ENCODE data around the gene TRIM13.
"Not testable (repeated sequence)": the region's sequence is repeated elsewhere in the genome, so short reads cannot be mapped to it uniquely, and the experiment has no call there.

TRIM13 gene

DNA sequence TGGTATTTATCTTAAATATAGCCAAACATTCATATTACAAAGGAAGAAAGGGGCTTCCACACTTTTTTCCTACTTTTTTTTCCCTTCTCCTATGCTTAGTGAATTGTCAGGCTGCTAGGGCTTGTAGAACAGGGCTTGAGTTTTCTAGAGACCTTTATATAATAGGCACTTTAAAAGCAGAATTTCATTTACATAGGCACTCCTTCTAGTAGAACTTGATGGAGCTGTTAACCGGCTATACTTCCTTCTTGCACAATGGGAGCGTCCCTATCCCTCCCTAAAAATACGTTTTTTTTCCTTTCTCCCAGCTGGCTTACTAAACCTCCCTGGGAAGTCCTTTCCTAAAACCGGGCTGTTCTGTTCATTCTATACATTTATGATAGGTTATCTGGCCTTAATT, 1.1 kb downstream of the TRIM13 start:
- DNase-seq: no peak

DNA sequence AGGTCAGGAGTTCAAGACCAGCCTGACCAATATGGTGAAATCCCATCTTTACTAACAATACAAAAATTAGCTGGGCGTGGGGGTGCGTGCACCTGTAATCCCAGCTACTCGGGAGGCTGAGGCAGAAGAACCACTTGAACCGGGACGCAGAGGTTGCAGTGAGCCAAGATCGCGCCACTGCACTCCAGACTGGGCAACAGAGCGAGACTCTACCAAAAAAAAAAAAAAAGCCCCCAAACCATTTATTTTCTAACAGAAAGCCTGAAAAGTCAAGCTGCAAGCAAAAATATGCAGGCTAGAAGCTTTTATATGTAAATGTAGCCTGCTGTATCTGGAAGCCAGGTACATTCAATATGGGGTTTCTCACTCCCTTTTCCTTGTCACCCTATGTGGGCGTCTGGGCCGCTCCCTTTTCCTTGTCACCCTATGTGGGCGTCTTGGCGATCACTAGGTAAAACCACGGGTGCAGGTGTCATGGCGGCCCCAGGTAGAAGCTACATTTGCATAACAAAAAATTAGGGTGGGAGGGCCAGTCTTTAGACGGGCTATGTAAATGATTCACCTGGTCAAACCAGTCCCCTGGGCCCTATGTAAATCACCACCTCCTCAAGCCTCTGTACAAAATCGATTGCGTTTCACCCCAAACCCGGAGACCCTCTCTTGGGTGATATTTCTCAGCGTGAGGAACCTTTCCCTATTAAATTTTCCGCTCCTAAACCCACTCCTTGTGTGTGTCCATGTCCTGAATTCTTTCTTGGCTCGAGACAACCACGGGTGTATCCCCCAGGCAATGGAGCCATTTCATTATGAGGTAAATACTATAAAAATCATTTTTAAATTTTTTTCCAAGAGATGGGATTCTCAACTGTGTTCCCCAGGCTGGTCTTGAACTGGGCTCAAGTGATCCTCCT, 2.1 kb downstream of the TRIM13 start:
- no peak for DNase-seq

DNA sequence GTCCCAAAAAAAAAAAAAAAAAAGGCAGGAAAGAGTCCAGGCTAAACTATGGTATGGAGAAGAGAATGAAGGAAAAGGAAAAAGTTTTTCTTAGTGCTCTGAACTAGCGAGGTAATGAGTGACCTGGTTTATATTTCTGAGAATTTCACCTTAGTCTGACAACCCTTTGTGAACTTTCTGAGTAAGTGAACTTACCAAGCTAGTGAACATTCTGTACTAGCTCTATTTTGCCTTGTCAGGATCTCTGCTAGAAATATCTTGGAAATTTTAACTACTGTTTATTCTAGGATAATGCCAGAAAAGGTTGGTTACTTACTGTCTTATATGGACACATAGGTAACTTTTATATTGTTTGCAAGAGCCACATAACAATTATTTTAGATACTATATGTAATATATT, 4.4 kb downstream of the TRIM13 start:
- no peak for DNase-seq

DNA sequence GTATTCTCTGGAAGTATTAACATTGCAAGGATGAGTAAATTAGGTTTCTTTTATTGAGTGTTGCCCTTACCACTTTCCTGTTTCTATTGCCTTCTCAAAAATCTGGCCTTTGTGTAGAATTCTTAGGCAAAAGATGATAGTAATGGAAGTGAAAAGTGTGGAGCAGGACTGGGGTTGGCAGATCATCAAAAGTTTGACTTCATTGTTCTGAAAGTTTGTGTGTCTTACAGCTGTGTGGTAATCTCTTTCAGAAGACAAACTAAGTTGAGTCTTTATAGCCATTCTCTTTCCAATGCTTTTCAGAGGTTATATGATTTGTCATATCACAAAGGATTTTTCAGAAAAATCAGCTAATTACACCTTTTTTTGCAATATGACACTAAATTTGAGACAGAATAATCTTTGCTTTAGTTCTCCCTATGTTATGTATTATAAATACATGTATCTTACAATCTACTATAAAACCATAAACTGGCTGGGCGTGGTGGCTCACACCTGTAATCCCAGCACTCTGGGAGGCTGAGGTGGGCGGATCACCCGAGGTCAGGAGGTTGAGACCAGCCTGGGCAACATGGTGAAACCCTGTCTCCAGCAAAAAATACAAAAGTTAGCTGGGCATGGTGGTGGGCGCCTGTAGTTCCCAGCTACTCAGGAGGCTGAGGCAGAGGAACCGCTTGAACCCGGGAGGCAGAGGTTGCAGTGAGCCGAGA, 9.7 kb downstream of the TRIM13 start:
- no peak for DNase-seq

DNA sequence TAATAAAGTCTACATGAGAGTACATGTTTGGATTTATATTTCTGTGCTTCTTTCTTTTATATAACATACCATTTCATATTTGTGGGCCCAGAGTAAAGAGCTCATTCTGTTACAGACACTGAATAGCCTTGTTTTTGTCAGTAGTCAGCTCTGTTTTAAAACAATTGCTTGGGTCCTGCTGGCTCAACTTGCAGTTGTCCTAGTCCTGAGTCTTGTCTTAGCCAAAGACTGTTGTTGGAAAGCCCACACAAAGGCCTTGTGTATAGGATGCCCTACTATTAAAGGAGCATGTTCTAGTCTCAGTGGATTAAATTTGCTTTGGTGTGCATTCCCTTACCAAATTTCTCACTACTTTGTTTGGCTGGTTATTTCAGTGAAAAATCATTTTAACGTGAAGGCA, 14.6 kb downstream of the TRIM13 start:
- no peak for DNase-seq

DNA sequence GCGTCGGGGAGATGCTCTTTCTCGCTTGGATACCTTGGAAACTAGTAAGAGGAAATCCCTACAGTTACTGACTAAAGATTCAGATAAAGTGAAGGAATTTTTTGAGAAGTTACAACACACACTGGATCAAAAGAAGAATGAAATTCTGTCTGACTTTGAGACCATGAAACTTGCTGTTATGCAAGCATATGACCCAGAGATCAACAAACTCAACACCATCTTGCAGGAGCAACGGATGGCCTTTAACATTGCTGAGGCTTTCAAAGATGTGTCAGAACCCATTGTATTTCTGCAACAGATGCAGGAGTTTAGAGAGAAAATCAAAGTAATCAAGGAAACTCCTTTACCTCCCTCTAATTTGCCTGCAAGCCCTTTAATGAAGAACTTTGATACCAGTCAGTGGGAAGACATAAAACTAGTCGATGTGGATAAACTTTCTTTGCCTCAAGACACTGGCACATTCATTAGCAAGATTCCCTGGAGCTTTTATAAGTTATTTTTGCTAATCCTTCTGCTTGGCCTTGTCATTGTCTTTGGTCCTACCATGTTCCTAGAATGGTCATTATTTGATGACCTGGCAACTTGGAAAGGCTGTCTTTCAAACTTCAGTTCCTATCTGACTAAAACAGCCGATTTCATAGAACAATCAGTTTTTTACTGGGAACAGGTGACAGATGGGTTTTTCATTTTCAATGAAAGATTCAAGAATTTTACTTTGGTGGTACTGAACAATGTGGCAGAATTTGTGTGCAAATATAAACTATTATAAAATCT, 15.7 kb downstream of the TRIM13 start:
- DNase-seq: no peak

DNA sequence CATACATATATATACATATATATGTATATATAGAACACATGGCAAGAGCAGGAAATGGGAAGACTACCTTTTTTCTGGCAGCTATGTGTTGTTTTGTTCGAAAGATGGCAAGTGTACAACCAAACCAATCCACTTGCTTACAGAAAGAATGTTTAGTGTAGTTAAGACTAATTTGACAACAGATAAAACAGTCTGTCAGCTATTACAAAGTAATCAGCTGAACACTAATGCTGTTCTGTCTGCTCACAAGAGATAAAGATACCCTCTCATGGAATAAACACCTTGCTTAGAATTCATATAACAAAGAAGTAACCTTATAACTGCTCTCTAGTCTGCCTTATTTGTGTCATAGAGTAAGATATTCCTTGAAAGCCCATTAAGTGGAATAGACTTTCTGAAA, 17.5 kb downstream of the TRIM13 start:
- no peak for DNase-seq

DNA sequence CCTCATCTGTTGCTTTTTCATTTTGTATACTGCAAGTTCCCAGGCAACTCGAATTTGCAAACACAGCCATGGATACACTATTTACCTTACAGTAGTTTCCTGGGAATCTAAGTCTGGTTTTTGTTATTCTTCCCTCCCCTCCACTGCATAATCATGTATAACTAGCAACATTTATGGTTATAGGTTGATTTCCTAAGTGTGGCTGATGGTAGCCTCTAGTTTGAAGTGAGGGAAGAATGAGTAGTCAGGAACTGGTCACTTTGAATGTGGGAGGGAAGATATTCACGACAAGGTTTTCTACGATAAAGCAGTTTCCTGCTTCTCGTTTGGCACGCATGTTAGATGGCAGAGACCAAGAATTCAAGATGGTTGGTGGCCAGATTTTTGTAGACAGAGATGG, 18.4 kb downstream of the TRIM13 start, which contains the start of gene KCNRG:
KCNRG (plus strand) TSS at position 187 of the 400 bp plus-strand sequence; CDS start at position 237, 50 bp downstream.
- DNase-seq: no peak

DNA sequence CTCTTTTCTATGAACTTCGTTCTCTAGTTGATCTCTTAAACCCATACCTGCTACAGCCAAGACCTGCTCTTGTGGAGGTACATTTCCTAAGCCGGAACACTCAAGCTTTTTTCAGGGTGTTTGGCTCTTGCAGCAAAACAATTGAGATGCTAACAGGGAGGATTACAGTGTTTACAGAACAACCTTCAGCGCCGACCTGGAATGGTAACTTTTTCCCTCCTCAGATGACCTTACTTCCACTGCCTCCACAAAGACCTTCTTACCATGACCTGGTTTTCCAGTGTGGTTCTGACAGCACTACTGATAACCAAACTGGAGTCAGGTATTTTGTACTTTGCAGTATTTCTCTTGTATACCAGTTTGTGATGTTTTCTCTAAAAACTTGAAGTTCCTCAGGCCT, 18.9 kb downstream of the TRIM13 start:
- DNase-seq: no peak

DNA sequence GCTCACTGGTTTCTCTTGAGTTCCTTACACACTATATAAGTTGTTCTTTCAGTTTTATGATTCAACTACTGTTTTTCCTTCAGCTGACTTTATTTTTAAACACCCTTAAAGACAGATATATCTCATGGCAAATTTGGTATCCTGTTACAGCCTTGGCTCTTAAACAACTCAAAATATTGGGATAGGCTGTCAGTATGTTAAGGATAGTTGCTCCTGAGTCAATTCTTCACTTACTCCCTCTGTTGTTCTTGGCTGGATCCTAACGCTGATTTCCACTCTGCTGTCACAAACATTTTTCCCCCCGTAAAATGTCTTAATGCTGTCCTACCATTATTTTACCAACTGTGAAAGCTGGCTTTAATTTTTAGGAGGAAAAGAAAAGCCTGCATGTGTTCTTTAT, 19.6 kb downstream of the TRIM13 start:
- DNase-seq: no peak

DNA sequence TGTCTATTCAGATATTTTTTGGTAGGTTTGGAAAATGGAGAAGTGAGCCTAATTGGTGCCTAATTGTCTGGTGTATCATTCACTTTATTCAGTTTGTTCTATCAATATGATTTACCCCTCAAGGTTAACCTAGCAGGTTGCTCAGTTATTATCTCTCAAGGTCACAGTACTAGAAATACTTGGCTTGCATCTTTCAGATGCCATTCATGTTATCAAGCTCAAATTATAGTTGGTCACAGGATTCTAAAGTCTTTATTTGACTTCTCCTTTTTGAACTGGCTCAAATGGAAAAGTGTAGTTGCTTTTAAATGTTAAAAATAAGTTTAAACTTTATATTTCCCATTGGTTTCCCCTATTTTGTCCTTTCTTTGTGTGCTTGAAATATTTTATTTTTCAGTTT, 21.0 kb downstream of the TRIM13 start:
- DNase-seq: no peak

DNA sequence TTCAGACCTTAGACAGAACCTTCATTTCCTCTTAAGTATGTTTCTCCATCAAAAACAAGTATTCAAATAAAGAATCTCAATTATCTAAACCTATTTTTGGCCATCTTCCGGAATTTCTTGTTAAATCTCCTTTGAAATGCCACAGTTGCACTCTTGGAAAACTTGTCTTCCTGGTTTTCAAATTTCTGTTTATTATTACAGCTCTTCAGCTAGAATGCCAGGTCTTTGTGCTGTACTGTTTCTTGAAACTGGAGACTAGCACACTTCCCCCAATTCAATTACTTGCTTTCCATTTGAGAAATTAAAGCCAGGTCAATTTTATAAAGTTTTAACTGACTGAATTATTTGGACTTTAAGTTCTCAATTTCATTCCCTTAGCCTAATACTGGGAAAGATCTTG, 28.6 kb downstream of the TRIM13 start:
- DNase-seq: no peak

DNA sequence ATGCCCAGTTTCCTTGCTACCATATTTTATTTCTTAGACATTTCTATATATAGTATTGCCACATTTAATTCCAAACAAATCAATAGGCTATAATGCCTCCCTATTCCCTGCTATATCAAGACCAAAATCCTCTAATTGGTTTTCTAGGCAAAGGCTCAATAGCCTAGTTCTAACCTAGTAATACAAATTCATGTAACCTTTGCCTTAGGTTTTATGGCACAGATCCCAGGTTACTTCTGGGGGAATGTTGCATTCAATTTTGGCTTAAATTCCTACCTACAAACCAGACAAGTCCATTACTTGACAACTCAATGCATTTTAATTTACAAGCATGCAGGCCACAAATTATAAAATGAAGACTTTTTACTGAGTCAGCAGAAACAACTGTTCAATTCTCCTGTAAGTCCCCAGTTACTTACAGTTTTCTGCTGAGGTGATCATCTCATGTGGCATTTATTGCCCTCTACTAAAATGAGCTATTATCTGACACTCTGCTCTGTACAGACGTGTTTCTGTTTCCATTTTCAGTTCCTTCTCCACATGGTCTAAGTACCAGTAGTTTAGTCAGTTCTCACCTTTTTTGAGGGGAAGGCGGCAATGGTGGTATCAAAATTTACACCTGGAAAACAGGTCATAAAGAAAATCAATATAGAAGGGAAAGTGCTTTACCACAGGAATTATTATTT, 30.1 kb downstream of the TRIM13 start:
- DNase-seq: no peak

DNA sequence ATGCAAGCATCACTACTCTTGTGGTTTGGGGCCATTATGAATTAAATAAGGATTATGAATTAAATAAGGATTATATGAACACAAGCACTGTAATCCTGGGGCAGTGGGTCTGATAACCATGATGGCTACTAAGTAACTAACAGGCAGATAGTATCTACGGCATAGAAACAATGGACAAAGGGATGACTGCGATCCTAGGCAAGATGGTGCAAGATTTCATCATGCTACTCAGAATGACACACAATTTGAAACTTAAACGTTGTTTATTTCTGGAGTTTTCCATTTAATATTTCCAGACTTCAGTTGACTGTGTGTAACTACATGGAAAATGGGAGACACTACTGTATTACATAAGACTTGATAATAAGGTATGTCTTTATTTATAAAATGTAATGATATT, 33.5 kb downstream of the TRIM13 start:
- no peak for DNase-seq

DNA sequence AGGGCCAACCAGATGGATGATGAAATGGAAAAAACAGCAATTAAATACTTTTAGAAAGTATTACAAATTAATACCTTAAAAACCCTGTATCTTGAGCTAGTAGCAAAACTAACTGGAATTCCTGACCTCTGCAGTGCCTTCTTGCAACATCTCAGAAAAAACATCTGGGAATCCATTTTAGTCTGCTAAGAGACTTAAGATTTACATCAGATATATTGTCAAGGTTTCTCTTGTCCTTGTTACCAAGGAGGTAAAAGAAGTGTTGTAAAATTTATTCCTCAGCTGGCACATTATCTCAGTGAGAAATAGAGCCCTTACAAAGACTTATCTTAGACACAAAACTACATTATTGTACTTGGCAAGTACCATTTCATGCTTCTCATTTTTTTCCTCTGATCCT, 36.9 kb downstream of the TRIM13 start:
- DNase-seq: no peak

DNA sequence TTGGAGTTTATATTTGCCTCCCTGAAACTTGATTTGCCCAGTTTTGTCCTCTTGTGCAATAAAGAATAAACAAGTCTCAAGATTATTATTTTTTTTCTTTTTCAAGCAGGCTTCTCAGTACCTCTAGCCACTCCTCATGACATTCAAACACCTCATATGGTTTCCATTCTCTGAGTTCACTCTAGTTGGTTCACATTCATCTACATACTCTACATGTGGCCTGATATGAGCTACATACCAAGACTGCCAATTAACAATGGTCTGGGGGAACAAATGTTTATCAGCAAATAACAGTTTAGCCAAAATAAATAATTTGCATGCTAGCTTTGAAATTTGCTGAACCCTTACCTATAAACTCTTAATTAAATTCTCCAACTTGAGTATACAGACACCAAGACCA, 40.9 kb downstream of the TRIM13 start:
- no peak for DNase-seq

DNA sequence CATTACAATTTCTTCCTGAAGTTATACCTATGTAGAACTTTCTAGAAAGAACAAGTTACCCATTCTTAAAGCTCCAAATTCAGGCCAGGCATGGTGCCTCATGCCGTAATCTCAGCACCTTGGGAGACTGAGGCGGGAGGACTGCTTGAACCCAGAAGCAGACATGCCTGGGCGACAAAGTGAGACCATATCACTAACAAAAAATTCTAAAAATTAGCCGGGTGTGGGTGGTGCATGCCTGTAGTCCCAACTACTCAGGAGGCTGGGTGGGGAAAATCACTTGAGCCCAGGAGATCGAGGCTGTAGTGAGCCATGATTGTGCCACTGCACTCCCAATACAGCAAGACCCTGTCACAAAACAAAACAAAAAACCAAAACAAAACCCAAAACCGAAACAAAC, 41.4 kb downstream of the TRIM13 start:
- DNase-seq: no peak

DNA sequence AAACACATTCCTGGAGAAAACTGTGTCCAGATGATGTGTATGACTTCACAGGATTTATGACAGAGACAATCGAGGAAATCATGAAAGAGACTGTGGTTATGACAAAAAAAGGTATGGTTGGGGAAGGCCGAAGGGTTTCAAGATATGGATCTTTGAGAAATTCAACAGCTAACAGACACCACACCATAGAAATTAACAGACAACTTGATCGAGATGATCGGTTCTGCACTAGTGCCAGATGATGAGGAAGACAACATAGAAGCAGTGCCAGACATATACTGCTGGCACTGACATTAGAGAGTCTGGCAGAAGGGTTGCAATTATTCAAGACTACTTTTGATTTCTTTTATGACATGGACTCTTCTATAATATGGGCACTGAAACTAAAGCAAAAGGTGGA, 55.6 kb downstream of the TRIM13 start:
- no peak for DNase-seq

DNA sequence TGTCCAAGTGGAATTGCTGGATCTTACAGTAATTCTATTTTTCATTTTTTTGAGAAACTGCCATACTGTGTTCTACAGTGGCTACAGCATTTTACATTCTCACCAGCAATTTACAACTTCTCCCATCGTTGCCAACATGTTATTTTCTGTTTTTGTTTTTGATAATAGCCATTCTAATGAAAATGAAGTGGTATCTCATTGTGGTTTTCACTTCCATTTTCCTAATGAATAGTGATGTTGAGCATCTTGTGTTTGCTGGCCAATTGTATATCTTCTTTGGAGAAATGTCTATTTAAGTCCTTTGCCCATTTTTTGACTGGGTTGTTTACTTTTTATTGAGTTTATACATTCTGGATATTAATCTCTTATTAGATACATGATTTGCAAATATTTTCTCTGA, 57.0 kb downstream of the TRIM13 start:
- DNase-seq: no peak

DNA sequence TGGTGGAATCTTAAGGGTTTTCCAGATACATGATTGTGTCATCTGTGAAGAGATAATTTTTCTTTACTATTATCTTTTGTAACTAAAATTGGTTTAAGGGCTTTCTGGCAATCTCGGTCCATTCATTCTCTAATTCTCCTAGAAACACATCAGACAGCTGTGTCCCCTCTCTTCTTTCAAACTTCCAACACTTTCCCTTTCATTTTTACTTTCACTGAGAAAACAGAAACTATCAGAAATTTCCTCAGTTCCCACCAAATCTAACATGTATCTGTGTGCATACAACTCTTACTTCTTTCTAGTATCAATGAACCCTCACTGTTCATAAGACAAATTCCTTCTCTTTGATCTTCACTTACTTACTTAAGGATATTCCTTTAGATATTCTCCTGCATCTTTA, 58.6 kb downstream of the TRIM13 start:
- DNase-seq: no peak

DNA sequence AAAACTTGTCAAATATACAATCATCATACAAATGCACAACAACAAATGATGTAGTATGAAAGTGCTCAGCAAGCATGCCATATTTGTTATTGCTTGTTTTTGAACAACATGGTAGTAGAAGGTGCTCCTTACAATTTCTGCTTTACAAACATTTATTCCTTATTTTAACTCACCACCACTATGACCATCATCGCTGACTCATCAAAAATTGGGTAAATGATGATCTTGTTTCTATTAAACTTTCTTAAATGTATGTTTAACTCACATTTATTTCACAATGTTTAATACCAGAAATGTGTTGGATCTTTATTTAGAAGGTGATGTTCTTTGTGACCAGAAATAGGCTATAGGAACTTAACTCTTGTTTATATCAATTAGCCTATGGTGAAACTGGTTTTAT, 63.9 kb downstream of the TRIM13 start:
- DNase-seq: no peak

DNA sequence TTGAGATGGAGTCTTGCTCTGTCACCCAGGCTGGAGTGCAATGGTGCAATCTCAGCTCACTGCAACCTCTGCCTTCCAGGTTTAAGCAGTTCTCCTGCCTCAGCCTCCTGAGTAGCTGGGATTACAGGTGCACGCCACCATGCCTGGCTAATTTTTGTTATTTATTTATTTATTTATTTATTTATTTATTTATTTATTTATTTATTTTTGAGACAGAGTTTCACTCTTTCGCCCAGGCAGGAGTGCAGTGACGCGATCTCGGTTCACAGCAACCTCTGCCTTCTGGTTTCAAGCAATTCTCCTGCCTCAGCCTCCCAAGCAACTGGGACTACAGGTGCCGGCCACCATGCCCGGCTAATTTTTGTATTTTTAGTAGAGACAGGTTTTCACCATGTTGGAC, 65.5 kb downstream of the TRIM13 start:
- not testable (repeated sequence) for DNase-seq

DNA sequence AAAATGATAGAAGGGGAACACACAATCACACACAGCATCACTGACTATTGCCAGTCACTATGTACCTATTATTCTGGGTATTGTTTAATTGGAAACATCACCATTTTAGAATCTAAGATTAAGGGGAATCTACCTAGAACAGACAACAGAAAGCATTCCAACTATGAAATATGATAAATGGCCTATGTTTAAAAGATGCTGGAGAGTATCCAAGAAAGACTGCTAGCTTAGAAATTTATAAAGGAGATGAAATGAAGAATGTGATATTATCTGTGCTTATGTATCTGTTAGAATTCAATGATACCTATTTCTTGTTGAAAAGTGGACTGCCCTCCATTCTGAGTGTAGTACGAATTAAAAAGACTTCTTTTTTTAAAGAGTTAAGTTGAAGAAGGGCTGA, 68.9 kb downstream of the TRIM13 start:
- no peak for DNase-seq

All from stimulated activated CD4-positive, alpha-beta T cell treated with anti-CD3 and anti-CD28 coated beads, Interleukin-4, amount 100 ng/mL, for 4 hours (primary cell).